Skin epidermis (tissue), 12 donors: Measurements from ENCODE around the gene EMILIN3.

Experiments
- H3K27ac ChIP-seq, 21 experiments: fragments of 200-600 bp; sonication (generic) in 11 of 21; one replicate each; pipeline ENCODE4 v1.5.0; 2020; ENCODE audit warnings: mild to moderate bottlenecking in 3 of 21, inconsistent platforms in 2 of 21, moderate library complexity in 2 of 21
- H3K4me3 ChIP-seq, 7 experiments: fragments of 200-600 bp; sonication (generic) in 2 of 7; one replicate each; pipeline ENCODE4 v1.5.0; 2020; ENCODE audit warnings: inconsistent platforms in 2 of 7, mild to moderate bottlenecking in 2 of 7, moderate library complexity in 1 of 7

EMILIN3 gene

GRCh38 chr20:41352106-41352505, 14.5 kb downstream of the EMILIN3 start:
- no peak overlapping the region for H3K4me3 ChIP-seq
- H3K27ac ChIP-seq, result no peak overlapping the region

DNA sequence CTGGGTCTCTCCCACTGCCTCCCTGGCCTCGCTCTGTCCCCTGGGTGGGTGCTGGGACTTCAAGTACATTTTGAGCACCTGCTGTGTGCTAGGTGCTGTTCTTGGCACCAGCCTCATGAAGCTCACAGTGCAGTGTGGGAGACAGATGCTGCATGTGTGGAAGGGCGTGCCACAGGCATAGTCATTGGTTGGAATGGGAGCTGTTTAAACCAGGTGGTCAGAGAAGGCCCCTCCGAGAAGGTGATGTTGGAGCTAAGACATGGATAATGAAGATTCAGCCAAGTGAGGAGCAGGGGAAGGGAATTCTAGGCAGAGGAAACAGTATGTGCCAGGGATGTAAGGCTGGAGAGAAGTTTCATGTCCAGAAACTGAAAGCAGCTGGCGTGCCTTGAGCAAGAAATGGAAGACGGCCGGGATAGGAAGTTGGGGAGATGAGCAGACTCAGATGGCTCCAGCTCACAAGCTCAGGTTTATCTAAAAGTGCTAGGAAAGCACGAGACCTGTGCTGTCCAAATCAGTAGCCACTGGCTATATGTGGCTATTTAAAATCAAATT, 16.1 kb downstream of the EMILIN3 start:
- H3K27ac ChIP-seq, result no peak overlapping the region

DNA sequence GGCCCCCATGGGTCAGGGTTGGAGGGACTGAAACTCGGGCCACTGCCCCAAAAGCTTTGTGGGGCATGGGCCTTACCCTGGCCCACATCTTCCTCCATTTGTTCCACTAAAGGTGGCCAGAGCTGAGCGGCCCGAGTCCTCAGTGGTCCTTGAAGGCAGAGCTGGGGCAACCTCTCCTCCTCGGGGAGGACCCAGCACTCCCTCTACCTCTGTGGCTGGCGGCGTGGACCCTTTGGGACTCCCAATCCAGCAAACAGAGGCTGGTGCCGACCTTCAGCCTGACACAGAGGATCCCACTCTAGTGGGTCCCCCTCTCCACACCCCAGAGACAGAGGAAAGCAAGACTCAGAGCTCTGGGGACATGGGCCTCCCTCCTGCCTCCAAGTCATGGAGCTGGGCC, 16.7 kb downstream of the EMILIN3 start:
- Histone ChIP-seq H3K4me3 (no peak overlapping the region), H3K27ac (no peak overlapping the region)

More for the DNA sequence above, 16.1 kb downstream of the EMILIN3 start:
- H3K4me3 ChIP-seq, result no peak overlapping the region

GRCh38 chr20:41349266-41349665, 17.4 kb downstream of the EMILIN3 start:
- no peak overlapping the region for H3K4me3 ChIP-seq
- no peak overlapping the region for H3K27ac ChIP-seq

- no peak overlapping the region for H3K4me3 ChIP-seq
- no peak overlapping the region for H3K27ac ChIP-seq
Measured at GRCh38 chr20:41348430-41349172, 18.0 kb downstream of the EMILIN3 start.

DNA sequence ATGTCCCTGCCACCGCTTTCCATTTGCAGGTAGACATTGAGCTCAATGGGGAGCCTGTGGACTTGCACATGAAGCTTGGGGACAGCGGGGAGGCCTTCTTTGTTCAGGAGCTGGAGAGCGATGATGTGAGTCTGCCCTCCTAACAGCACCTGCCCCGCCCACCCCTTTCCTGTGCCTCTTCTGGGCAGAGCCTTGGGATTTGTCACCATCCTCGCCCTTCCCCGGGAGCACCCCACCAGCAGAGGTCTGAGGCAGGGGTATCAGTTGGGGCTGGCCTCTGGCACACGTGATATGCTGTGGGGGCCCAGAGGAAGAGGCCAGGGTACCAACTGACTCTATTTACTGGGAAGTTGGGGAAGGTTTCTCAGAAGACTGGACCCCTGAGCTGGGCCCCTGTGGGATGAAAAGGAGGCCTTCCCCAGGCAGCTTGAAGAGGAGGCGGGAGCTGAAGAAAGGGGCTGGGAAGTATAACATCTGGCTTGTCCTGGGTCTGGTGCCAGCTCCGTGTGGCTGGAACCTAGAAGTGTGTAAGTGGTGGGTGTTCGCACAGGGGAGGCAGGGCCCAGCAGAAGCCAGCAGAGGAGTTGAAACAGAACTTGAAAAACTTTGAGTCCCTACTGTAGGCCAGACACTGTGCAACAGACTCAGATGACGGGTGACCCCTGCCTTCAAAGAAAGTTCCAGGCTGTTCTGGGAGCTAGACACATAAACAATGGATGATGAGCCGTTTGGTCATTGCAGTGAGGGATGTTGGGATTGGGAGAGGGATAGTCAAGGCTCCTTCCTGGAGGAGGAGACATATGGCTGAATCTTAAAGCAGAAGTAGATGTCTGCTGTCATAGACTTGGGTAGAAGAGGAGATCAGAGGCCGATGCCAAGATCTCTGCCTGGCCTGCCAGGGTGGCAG, 18.8 kb downstream of the EMILIN3 start:
- Histone ChIP-seq H3K4me3 (no peak overlapping the region), H3K27ac (no peak overlapping the region)

DNA sequence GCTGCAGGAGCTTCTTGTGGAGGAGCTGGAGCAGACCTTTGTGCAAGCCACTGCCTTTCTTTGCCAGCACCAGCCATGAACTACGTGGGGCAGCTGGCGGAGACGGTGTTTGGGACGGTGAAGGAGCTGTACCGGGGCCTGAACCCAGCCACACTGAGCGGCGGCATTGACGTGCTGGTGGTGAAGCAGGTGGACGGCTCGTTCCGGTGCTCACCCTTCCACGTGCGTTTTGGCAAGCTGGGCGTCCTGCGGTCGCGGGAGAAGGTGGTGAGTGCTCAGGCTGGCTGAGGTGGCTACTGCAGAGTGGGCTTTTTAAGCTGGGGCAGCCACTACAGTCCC, 20.9 kb downstream of the EMILIN3 start:
- H3K4me3 ChIP-seq, result no peak overlapping the region
- peak overlapping the region in 7 of 21 experiments; percentile 6 to 34 (median 23) for H3K27ac ChIP-seq

DNA sequence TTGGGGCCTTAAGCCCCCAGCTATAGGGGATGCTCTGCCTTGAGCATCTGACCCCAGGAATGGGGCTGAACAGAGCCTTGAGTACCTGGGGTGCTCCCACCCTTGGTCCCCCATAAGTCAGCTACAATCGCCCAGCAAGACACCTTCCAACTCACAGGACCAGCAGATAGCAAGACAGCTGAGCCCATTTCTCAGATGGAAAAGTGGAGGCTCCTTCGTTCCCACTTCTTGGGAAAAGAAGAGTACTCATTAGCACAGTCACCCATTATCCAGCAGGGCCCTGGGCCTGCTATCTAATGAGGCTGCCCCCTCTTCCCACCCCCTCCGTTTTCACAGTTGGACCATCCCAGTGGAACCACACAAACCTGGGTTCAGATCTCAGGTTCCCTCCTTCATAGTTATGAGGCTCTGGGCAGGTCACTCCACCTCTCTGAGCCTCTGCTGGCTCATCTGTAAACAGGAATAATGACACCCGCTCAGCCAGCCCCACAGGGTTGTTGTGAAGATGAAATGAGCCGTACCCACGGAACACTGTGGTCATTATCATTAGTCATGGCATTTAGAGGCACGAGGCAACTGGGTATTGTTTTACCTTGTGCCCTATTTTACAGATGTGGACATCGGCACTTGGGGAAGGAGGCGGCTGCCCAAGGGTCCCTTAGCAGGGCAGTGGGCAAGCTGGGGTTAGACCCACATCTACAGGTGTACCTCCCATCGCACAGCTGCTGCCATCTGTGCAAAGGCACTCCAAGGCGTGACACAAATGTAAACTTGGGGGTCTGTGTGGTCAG, 21.5 kb downstream of the EMILIN3 start:
- peak overlapping the region in 17 of 21 experiments; percentile 3 to 82 (median 40) for H3K27ac ChIP-seq
- no peak overlapping the region for H3K4me3 ChIP-seq

- Histone ChIP-seq H3K4me3 (no peak overlapping the region), H3K27ac (peak overlapping the region in 18 of 21 experiments; percentile 3 to 82 (median 40))
Measured at GRCh38 chr20:41344477-41344876, 22.1 kb downstream of the EMILIN3 start.

DNA sequence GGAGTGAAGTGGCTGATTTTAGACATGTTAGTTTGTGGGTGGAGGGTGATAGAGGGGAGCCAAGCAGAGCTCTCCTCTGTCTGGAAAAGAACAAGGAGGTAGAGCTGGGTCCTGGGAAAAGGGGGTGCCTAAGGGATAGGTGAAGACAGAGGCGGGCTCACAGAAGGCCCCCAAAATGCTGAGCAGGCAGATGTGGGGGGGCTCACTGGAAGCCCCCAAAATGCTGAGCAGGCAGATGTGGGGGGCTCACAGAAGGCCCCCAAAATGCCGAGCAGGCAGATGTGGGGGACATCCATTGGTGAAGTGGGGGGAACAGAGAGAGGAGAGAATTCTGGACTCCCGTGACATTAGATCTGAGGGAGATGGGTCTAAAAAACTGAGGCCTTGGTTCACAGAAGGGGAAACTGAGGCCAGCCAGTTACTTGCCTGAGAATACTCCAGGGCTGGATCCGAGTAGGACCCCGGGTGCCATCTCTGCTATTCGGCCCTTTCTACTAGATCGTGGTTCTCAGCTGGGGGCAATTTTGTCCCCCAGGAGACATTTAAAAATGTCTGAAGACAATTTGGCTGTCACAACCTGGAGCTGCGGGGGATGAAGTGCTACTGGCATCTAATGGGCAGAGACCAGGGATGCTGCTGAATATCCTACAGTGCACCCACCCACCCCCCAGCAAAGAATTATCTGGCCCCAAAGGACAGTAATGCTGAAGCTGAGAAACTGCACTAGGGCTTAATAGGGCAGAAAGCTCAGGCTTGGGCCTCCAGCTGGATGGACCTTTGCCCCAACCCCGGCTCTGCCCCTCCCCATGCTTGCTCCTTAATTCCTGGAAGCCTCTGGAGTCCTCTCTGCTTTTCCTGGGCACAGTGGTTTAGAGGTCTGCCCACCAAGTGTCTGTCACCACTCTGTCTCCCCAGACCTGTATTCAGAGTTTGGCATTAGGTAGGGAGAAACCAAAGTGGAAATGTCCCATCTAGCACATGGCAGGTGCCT, 23.8 kb downstream of the EMILIN3 start:
- Histone ChIP-seq H3K27ac (peak overlapping the region in 7 of 21 experiments; percentile 7 to 54 (median 27)), H3K4me3 (no peak overlapping the region)

- Histone ChIP-seq H3K27ac (peak within 1 kb of the TSS; percentile 27 to 92 (median 83)), H3K4me3 (peak within 1 kb of the TSS; percentile 24 to 47 (median 33))
Measured at GRCh38 chr20:41340327-41341055, 26.1 kb downstream of the EMILIN3 start, which contains the start of gene LPIN3. Gene LPIN3, plus strand, starts transcription at chr20:41340821. Its CDS starts 4,983 bp downstream, at chr20:41345804.

- Histone ChIP-seq H3K27ac (peak overlapping the region in 19 of 21 experiments; percentile 29 to 92 (median 80)), H3K4me3 (peak overlapping the region; percentile 24 to 47 (median 33))
Measured at GRCh38 chr20:41339957-41340326, 26.7 kb downstream of the EMILIN3 start.

DNA sequence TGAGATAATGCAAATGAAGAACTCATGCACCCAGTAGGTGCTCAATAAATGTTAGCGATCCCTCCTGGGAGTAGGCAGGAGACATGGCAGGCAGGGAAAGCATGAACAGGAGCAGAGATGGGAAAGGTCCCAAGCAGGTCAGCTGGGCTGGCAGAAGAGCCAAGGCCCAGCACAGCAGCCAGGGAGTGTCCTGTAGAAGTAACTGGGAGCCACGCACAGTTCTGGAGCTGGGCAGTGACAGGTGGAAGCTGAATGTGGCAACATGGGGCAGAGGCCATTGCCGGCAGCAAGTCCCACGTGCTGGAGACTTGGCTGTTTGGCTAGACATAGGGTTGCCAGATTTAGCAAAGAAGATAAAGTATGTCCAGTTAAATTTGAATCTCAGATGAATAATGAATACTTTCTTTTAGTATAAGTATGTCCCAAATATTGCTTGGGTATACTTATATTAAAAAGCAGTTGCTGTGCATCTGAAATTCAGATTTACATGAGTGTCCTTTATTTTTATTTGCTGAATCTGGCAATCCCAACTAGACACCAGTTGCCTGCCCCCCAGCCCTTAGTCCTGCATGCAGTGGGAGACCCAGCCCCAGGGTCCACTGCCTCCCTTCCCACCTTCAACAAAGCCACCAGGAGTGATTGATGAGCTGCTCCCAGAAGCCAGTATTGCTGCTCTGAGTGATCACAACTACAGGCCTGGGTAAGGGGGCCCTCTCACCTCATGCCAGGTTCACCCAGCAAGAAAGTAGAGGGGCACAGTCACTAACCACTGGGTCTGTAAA, 29.7 kb downstream of the EMILIN3 start:
- Histone ChIP-seq H3K4me3 (no peak overlapping the region), H3K27ac (no peak overlapping the region)

- H3K4me3 ChIP-seq, result no peak overlapping the region
- H3K27ac ChIP-seq, result peak overlapping the region in 3 of 21 experiments; percentile 25 to 54 (median 52)
Measured at GRCh38 chr20:41335591-41335990, 31.0 kb downstream of the EMILIN3 start.

- Histone ChIP-seq H3K4me3 (no peak overlapping the region), H3K27ac (peak overlapping the region in 4 of 21 experiments; percentile 11 to 54 (median 38))
Measured at GRCh38 chr20:41334443-41335421, 31.9 kb downstream of the EMILIN3 start.

- H3K27ac ChIP-seq, result peak overlapping the region in 3 of 21 experiments; percentile 11 to 54 (median 52)
- H3K4me3 ChIP-seq, result no peak overlapping the region
Measured at GRCh38 chr20:41334036-41334435, 32.6 kb downstream of the EMILIN3 start.
